ENCODE measurements around the gene ZNF587B.
"Not testable (repeated sequence)": the region's sequence is repeated elsewhere in the genome, so short reads cannot be mapped to it uniquely, and the experiment has no call there.

Gene ZNF587B

GRCh38 chr19:57830071-57830602, at the start of gene ZNF587B:
Gene ZNF587B, plus strand, starts transcription at chr19:57830299. Its CDS starts 230 bp downstream, at chr19:57830529.
- Histone ChIP-seq H3K4me3 (ENCODE audit: low read length) (peak within 1 kb of the TSS; percentile 90), H3K27ac (ENCODE audit: low read length) (peak within 1 kb of the TSS; percentile 75), H3K9me3 (ENCODE audit: insufficient read depth, low read depth, low read length) (no peaks in the 10 kb centered on the region), H3K9ac (ENCODE audit: low read depth, low read length) (peak within 1 kb of the TSS; percentile 97), H3K36me3 (ENCODE audit: insufficient read depth, low read depth, low read length) (peaks cover 12% of the 10 kb centered on the region), H3K4me1 (ENCODE audit: insufficient read depth, low read length) (no peaks in the 10 kb centered on the region; the same call in 1 of the 2 replicates), H3K27me3 (ENCODE audit: insufficient read depth, low read length) (no peaks in the 10 kb centered on the region)

- Histone ChIP-seq H3K36me3 (ENCODE audit: insufficient read depth, low read depth, low read length) (peaks cover 12% of the 10 kb centered on the region), H3K4me3 (ENCODE audit: low read length) (no peak overlapping the region), H3K27me3 (ENCODE audit: insufficient read depth, low read length) (no peaks in the 10 kb centered on the region), H3K27ac (ENCODE audit: low read length) (no peak overlapping the region), H3K4me1 (ENCODE audit: insufficient read depth, low read length) (no peaks in the 10 kb centered on the region), H3K9me3 (ENCODE audit: insufficient read depth, low read depth, low read length) (no peaks in the 10 kb centered on the region), H3K9ac (ENCODE audit: low read depth, low read length) (no peak overlapping the region)
Observed at GRCh38 chr19:57786286-57786685, 43.8 kb upstream of the ZNF587B start.

DNA sequence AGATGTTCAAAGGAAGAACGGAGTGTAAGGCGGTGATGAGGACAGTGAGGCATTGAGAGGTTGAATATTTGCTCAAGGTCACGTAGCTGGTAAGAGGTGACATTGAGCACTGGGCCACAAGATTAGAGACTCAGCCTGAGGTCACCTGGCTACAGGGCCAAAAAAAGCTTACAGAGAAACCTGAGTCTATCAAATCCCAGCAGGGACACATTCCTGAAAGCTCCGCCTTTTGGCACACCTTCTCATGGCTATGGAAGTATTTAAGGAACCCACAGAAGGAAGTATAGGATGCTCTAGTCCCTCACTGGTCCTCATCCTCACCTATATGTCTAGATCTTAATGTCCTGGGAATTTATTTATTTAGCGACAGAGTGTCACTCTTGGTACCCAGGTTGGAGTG, 43.2 kb upstream of the ZNF587B start:
- H3K27me3 ChIP-seq (ENCODE audit: insufficient read depth, low read length): no peaks in the 10 kb centered on the region
- H3K4me1 ChIP-seq (ENCODE audit: insufficient read depth, low read length): no peaks in the 10 kb centered on the region
- H3K27ac ChIP-seq (ENCODE audit: low read length): no peak overlapping the region
- H3K36me3 ChIP-seq (ENCODE audit: insufficient read depth, low read depth, low read length): peaks cover 13% of the 10 kb centered on the region
- H3K4me3 ChIP-seq (ENCODE audit: low read length): no peak overlapping the region
- no peaks in the 10 kb centered on the region for H3K9me3 ChIP-seq (ENCODE audit: insufficient read depth, low read depth, low read length)
- H3K9ac ChIP-seq (ENCODE audit: low read depth, low read length): no peak overlapping the region

- no peaks in the 10 kb centered on the region for H3K4me1 ChIP-seq (ENCODE audit: insufficient read depth, low read length)
- H3K9ac ChIP-seq (ENCODE audit: low read depth, low read length): no peak overlapping the region
- no peaks in the 10 kb centered on the region for H3K9me3 ChIP-seq (ENCODE audit: insufficient read depth, low read depth, low read length)
- peaks cover 19% of the 10 kb centered on the region for H3K36me3 ChIP-seq (ENCODE audit: insufficient read depth, low read depth, low read length)
- H3K27ac ChIP-seq (ENCODE audit: low read length): no peak overlapping the region
- H3K27me3 ChIP-seq (ENCODE audit: insufficient read depth, low read length): no peaks in the 10 kb centered on the region
- no peak overlapping the region for H3K4me3 ChIP-seq (ENCODE audit: low read length)
Observed at GRCh38 chr19:57788114-57788692, 41.9 kb upstream of the ZNF587B start.

- Histone ChIP-seq H3K9ac (ENCODE audit: low read depth, low read length) (no peak overlapping the region), H3K4me3 (ENCODE audit: low read length) (no peak overlapping the region), H3K36me3 (ENCODE audit: insufficient read depth, low read depth, low read length) (peaks cover 19% of the 10 kb centered on the region), H3K27ac (ENCODE audit: low read length) (no peak overlapping the region), H3K27me3 (ENCODE audit: insufficient read depth, low read length) (no peaks in the 10 kb centered on the region), H3K9me3 (ENCODE audit: insufficient read depth, low read depth, low read length) (no peaks in the 10 kb centered on the region), H3K4me1 (ENCODE audit: insufficient read depth, low read length) (no peaks in the 10 kb centered on the region)
Observed at GRCh38 chr19:57789288-57789687, 40.8 kb upstream of the ZNF587B start.

DNA sequence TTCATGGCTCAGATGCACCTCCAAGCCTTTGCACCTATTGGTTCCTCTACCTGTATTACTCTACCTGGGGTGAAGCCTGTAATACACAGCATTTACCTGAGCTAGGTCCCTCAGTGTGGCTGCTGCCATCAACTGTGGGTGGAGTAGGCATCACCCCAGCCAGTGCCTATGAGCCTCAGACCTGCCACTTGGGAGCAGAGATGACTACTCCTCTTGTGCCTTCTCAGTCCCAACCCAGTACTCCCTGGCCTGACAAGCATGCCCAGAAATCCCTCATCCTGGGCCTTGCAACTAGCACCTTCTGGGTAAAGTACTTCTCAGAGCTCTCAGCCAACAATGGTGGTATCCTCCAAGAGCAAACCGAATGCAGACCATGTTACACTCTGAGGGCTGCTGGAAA, 33.5 kb upstream of the ZNF587B start:
- H3K4me3 ChIP-seq (ENCODE audit: low read length); H3K9me3 ChIP-seq (ENCODE audit: insufficient read depth, low read depth, low read length); H3K27ac ChIP-seq (ENCODE audit: low read length); H3K9ac ChIP-seq (ENCODE audit: low read depth, low read length); H3K27me3 ChIP-seq (ENCODE audit: insufficient read depth, low read length): not testable (repeated sequence)
- Histone ChIP-seq H3K4me1 (ENCODE audit: insufficient read depth, low read length) (peaks cover 22% of the 10 kb centered on the region), H3K36me3 (ENCODE audit: insufficient read depth, low read depth, low read length) (peaks cover 19% of the 10 kb centered on the region)

GRCh38 chr19:57800696-57801095, 29.4 kb upstream of the ZNF587B start:
- Histone ChIP-seq H3K27me3 (ENCODE audit: insufficient read depth, low read length) (no peaks in the 10 kb centered on the region), H3K9me3 (ENCODE audit: insufficient read depth, low read depth, low read length) (no peaks in the 10 kb centered on the region), H3K4me3 (ENCODE audit: low read length) (peak overlapping the region; percentile 28; the same call in 1 of the 2 replicates), H3K9ac (ENCODE audit: low read depth, low read length) (peak overlapping the region; percentile 29; the same call in 1 of the 2 replicates), H3K36me3 (ENCODE audit: insufficient read depth, low read depth, low read length) (peaks cover 3% of the 10 kb centered on the region), H3K4me1 (ENCODE audit: insufficient read depth, low read length) (peaks cover 39% of the 10 kb centered on the region), H3K27ac (ENCODE audit: low read length) (no peak overlapping the region)

GRCh38 chr19:57802269-57802668, 27.8 kb upstream of the ZNF587B start:
- Histone ChIP-seq H3K4me3 (ENCODE audit: low read length) (0 out of 2 replicates have a peak overlapping the region, but pooled peaks have one; percentile 18), H3K9me3 (ENCODE audit: insufficient read depth, low read depth, low read length) (no peaks in the 10 kb centered on the region), H3K9ac (ENCODE audit: low read depth, low read length) (0 out of 2 replicates have a peak overlapping the region, but pooled peaks have one; percentile 11), H3K36me3 (ENCODE audit: insufficient read depth, low read depth, low read length) (no peaks in the 10 kb centered on the region; the same call in 1 of the 2 replicates), H3K4me1 (ENCODE audit: insufficient read depth, low read length) (peaks cover 41% of the 10 kb centered on the region), H3K27ac (ENCODE audit: low read length) (no peak overlapping the region), H3K27me3 (ENCODE audit: insufficient read depth, low read length) (no peaks in the 10 kb centered on the region)

- Histone ChIP-seq H3K36me3 (ENCODE audit: insufficient read depth, low read depth, low read length) (peaks cover 9% of the 10 kb centered on the region), H3K4me1 (ENCODE audit: insufficient read depth, low read length) (peaks cover 41% of the 10 kb centered on the region), H3K27ac (ENCODE audit: low read length) (peak overlapping the region; percentile 80), H3K4me3 (ENCODE audit: low read length) (peak overlapping the region; percentile 75), H3K27me3 (ENCODE audit: insufficient read depth, low read length) (no peaks in the 10 kb centered on the region), H3K9ac (ENCODE audit: low read depth, low read length) (peak overlapping the region; percentile 91), H3K9me3 (ENCODE audit: insufficient read depth, low read depth, low read length) (no peaks in the 10 kb centered on the region)
Observed at GRCh38 chr19:57803265-57803593, 26.9 kb upstream of the ZNF587B start.

GRCh38 chr19:57803594-57804325, 26.3 kb upstream of the ZNF587B start:
- Histone ChIP-seq H3K27ac (ENCODE audit: low read length) (peak overlapping the region; percentile 80), H3K9ac (ENCODE audit: low read depth, low read length) (peak overlapping the region; percentile 91), H3K4me1 (ENCODE audit: insufficient read depth, low read length) (peaks cover 41% of the 10 kb centered on the region), H3K27me3 (ENCODE audit: insufficient read depth, low read length) (no peaks in the 10 kb centered on the region), H3K4me3 (ENCODE audit: low read length) (peak overlapping the region; percentile 75), H3K9me3 (ENCODE audit: insufficient read depth, low read depth, low read length) (no peaks in the 10 kb centered on the region), H3K36me3 (ENCODE audit: insufficient read depth, low read depth, low read length) (peaks cover 14% of the 10 kb centered on the region)

- H3K9ac ChIP-seq (ENCODE audit: low read depth, low read length): no peak overlapping the region
- H3K27me3 ChIP-seq (ENCODE audit: insufficient read depth, low read length): no peaks in the 10 kb centered on the region
- peaks cover 41% of the 10 kb centered on the region for H3K36me3 ChIP-seq (ENCODE audit: insufficient read depth, low read depth, low read length)
- H3K27ac ChIP-seq (ENCODE audit: low read length): no peak overlapping the region
- H3K4me1 ChIP-seq (ENCODE audit: insufficient read depth, low read length): peaks cover 10% of the 10 kb centered on the region; the same call in 1 of the 2 replicates
- H3K4me3 ChIP-seq (ENCODE audit: low read length): no peak overlapping the region
- no peaks in the 10 kb centered on the region for H3K9me3 ChIP-seq (ENCODE audit: insufficient read depth, low read depth, low read length)
Observed at GRCh38 chr19:57807541-57807940, 22.6 kb upstream of the ZNF587B start.

Data from iPS-20b (cell line).